Measurements from ENCODE around the gene CHD9NB.

Gene CHD9NB
- 0 to 0.09 (median 0) reads per million in 4 experiments for total RNA-seq

GRCh38 chr16:53052519-53053501 lies at the start of gene CHD9NB:
Gene CHD9NB, minus strand, starts transcription at chr16:53052897. Its CDS starts 8,739 bp downstream, at chr16:53044158.
- DNase-seq = no peak

- DNase-seq = no peak
Measured at GRCh38 chr16:53100889-53101288, 48.2 kb upstream of the CHD9NB start.

- DNase-seq = no peak
Measured at GRCh38 chr16:53100131-53100748, 47.5 kb upstream of the CHD9NB start.

- no peak for DNase-seq
Measured at GRCh38 chr16:53099318-53100130, 46.8 kb upstream of the CHD9NB start.

- DNase-seq = no peak
Measured at GRCh38 chr16:53098526-53099317, 46.0 kb upstream of the CHD9NB start.

GRCh38 chr16:53097190-53097589 lies 44.5 kb upstream of the CHD9NB start:
- no peak for DNase-seq

- DNase-seq = no peak
Measured at GRCh38 chr16:53094013-53094630, 41.4 kb upstream of the CHD9NB start.

- DNase-seq = no peak
Measured at GRCh38 chr16:53093162-53093744, 40.6 kb upstream of the CHD9NB start.

GRCh38 chr16:53092284-53092683 lies 39.6 kb upstream of the CHD9NB start:
- no peak for DNase-seq

GRCh38 chr16:53091466-53092211 lies 38.9 kb upstream of the CHD9NB start:
- no peak for DNase-seq

GRCh38 chr16:53090591-53091411 lies 38.1 kb upstream of the CHD9NB start:
- DNase-seq = no peak

GRCh38 chr16:53090286-53090590 lies 37.5 kb upstream of the CHD9NB start:
- DNase-seq = no peak

- no peak for DNase-seq
Measured at GRCh38 chr16:53089434-53090285, 37.0 kb upstream of the CHD9NB start.

GRCh38 chr16:53087101-53087500 lies 34.4 kb upstream of the CHD9NB start:
- no peak for DNase-seq

- DNase-seq = no peak
Measured at GRCh38 chr16:53085931-53086421, 33.3 kb upstream of the CHD9NB start.

- DNase-seq = no peak
Measured at GRCh38 chr16:53085369-53085843, 32.7 kb upstream of the CHD9NB start.

- DNase-seq = no peak
Measured at GRCh38 chr16:53084746-53085334, 32.1 kb upstream of the CHD9NB start.

GRCh38 chr16:53084141-53084541 lies 31.4 kb upstream of the CHD9NB start:
- no peak for DNase-seq
